Gastroesophageal sphincter (tissue), 4 donors: ENCODE results near the gene POFUT2. TPM values are rescaled to one million over a fixed set of nuclear protein-coding genes. Genes with fewer than 3 reads are reported as not detected.
A peak's percentile ranks its signal among the peaks of the same experiment; 100 is the strongest.

ENCODE experiments used
- ATAC-seq: fragments of 150-250 bp; one replicate; pipeline ENCODE4 v1.9.1; 2016; ENCODE audit warnings: mild to moderate bottlenecking, moderate library complexity
- H3K27ac ChIP-seq, 4 donors: fragments of 200-600 bp; sonication (generic) in 3 of 4; 1 replicate in 3 of 4; 2 replicates in 1 of 4; pipeline ENCODE4 v1.5.1; 2016 to 2019
- H3K27me3 ChIP-seq: fragments of 200-600 bp; sonication (generic); one replicate; pipeline ENCODE4 v1.5.1; 2019
- H3K36me3 ChIP-seq, 2 donors: fragments of 200-600 bp; sonication (generic); one replicate each; pipeline ENCODE4 v1.5.1; 2019; ENCODE audit warnings: control low read depth in 1 of 2
- H3K4me1 ChIP-seq, 3 donors: fragments of 200-600 bp; sonication (generic); 1 replicate in 2 of 3; 2 replicates in 1 of 3; pipeline ENCODE4 v1.5.1; 2016 to 2019; ENCODE audit warnings: control low read depth in 2 of 3
- H3K4me3 ChIP-seq, 2 donors: fragments of 200-600 bp; sonication (generic); one replicate each; pipeline ENCODE4 v1.5.1; 2019; ENCODE audit warnings: mild to moderate bottlenecking in 1 of 2, moderate library complexity in 1 of 2
- H3K9me3 ChIP-seq, 3 donors: fragments of 200-600 bp; sonication (generic); one replicate each; pipeline ENCODE4 v1.5.1; 2017 to 2019; ENCODE audit warnings: control low read depth in 2 of 3
- CTCF ChIP-seq, 4 experiments: fragments of 200-600 bp in 2 of 4; fragments of 450-650 bp in 2 of 4; sonication (generic) in 1 of 4; IDR thresholded peaks; one replicate each; pipeline ENCODE4 v1.5.1; 2017 to 2019; ENCODE audit warnings: antibody characterized with exemption in 4 of 4, mild to moderate bottlenecking in 2 of 4, moderate library complexity in 2 of 4
- EP300 ChIP-seq: sonication (generic); formaldehyde crosslinking; IDR thresholded peaks from one replicate; pipeline ENCODE4 v1.6.1; 2017; ENCODE audit warnings: antibody characterized with exemption, mild to moderate bottlenecking
- POLR2A ChIP-seq, 2 donors: fragments of 450-650 bp; IDR thresholded peaks; one replicate each; pipeline ENCODE4 v1.6.1; 2017; ENCODE audit warnings: antibody characterized with exemption in 2 of 2, mild to moderate bottlenecking in 2 of 2, moderate library complexity in 1 of 2
- POLR2AphosphoS5 ChIP-seq: sonication (generic); formaldehyde crosslinking; IDR thresholded peaks from one replicate; pipeline ENCODE4 v1.6.1; 2017; ENCODE audit warnings: antibody characterized with exemption
- WGBS, 2 donors: methylation state at CpG; one replicate each; pipeline ENCODE4 v1.1.5; 2018; ENCODE audit warnings: low coverage in 1 of 2; 5-methylcytosine and 5-hydroxymethylcytosine counted together
- total RNA-seq, 4 donors: library from RNA; depleted of rRNA; stranded (reverse); fragments of >200 nt; gene quantifications; one replicate each; pipeline ENCODE4 v1.1.0, GENCODE V29; 2016

POFUT2 gene
- total RNA-seq, 4 donors from 2014 or later: 17.6 to 31.1 (median 24.2) TPM

GRCh38 chr21:45322960-45323461, 35.3 kb upstream of the POFUT2 start:
- Histone ChIP-seq H3K9me3 (no peaks in the 10 kb centered on the region), H3K27ac (peak overlapping the region in 3 of 4 donors; percentile 82 to 91 (median 82)), H3K36me3 (no peaks in the 10 kb centered on the region), H3K27me3 (no peaks in the 10 kb centered on the region), H3K4me3 (no peak overlapping the region), H3K4me1 (peaks cover 0 to 79% (median 44%) of the 10 kb centered on the region in 3 donors)
- WGBS, 2 donors: no CpG with 5 or more reads among the region's 22 CpGs
- no peak for ATAC-seq
- no peak for TF ChIP-seq POLR2AphosphoS5
- TF ChIP-seq POLR2A (IDR thresholded peaks at IDR 0.05): no peak
- no peak for TF ChIP-seq CTCF (IDR thresholded peaks at IDR 0.05)
- no peak for TF ChIP-seq EP300

- ATAC-seq: no peak
- H3K4me3 ChIP-seq: no peak overlapping the region
- WGBS, 2 donors: 59 to 69% methylated on average over 6 to 13 of the region's 24 CpGs
These were observed 34.7 kb upstream of the POFUT2 start for GRCh38 chr21:45322231-45322959.

GRCh38 chr21:45320261-45321025, 32.7 kb upstream of the POFUT2 start:
- no peak for ATAC-seq
- WGBS, 2 donors: 80% methylated on average over 1 of the region's 22 CpGs; no CpG with 5 or more reads in 1 of the 2 donors
- Histone ChIP-seq H3K4me3 (no peak overlapping the region), H3K4me1 (peaks cover 0 to 90% (median 55%) of the 10 kb centered on the region in 3 donors), H3K27me3 (no peaks in the 10 kb centered on the region), H3K27ac (peak overlapping the region; percentile 32 to 91 (median 82)), H3K9me3 (no peaks in the 10 kb centered on the region), H3K36me3 (no peaks in the 10 kb centered on the region)
- TF ChIP-seq POLR2A (IDR thresholded peaks at IDR 0.05) (no peak), CTCF (IDR thresholded peaks at IDR 0.05) (no peak), EP300 (no peak), POLR2AphosphoS5 (no peak)

More at GRCh38 chr21:45322231-45322959, 34.7 kb upstream of the POFUT2 start:
- Histone ChIP-seq H3K27ac (peak overlapping the region in 3 of 4 donors; percentile 82 to 91 (median 82)), H3K36me3 (no peaks in the 10 kb centered on the region), H3K4me1 (peaks cover 0 to 85% (median 50%) of the 10 kb centered on the region in 3 donors), H3K27me3 (no peaks in the 10 kb centered on the region), H3K9me3 (no peaks in the 10 kb centered on the region)
- no peak for TF ChIP-seq EP300
- TF ChIP-seq POLR2AphosphoS5: no peak
- TF ChIP-seq POLR2A (IDR thresholded peaks at IDR 0.05): no peak
- TF ChIP-seq CTCF (IDR thresholded peaks at IDR 0.05): no peak

- peak; percentile 76 for ATAC-seq
- no peak overlapping the region for H3K4me3 ChIP-seq
- H3K36me3 ChIP-seq: no peaks in the 10 kb centered on the region
- H3K27ac ChIP-seq: peak overlapping the region; percentile 32 to 91 (median 82)
- no peaks in the 10 kb centered on the region for H3K27me3 ChIP-seq
- H3K4me1 ChIP-seq: peaks cover 0 to 82% (median 55%) of the 10 kb centered on the region in 3 donors
- TF ChIP-seq POLR2A (IDR thresholded peaks at IDR 0.05) (no peak), POLR2AphosphoS5 (peak; percentile 48), EP300 (peak; percentile 34)
- WGBS, 2 donors: 0% methylated on average over 1 of the region's 23 CpGs; no CpG with 5 or more reads in 1 of the 2 donors
- H3K9me3 ChIP-seq: no peaks in the 10 kb centered on the region
These were observed 31.9 kb upstream of the POFUT2 start for GRCh38 chr21:45319461-45320211.
